ENCODE results near the gene AMH. TPM values are rescaled to one million over a fixed set of nuclear protein-coding genes. Genes with fewer than 3 reads are reported as not detected.

Gene AMH
- total RNA-seq, 6 donors from 2014 or later, result 1.1 to 6.3 (median 3.2) TPM

DNA sequence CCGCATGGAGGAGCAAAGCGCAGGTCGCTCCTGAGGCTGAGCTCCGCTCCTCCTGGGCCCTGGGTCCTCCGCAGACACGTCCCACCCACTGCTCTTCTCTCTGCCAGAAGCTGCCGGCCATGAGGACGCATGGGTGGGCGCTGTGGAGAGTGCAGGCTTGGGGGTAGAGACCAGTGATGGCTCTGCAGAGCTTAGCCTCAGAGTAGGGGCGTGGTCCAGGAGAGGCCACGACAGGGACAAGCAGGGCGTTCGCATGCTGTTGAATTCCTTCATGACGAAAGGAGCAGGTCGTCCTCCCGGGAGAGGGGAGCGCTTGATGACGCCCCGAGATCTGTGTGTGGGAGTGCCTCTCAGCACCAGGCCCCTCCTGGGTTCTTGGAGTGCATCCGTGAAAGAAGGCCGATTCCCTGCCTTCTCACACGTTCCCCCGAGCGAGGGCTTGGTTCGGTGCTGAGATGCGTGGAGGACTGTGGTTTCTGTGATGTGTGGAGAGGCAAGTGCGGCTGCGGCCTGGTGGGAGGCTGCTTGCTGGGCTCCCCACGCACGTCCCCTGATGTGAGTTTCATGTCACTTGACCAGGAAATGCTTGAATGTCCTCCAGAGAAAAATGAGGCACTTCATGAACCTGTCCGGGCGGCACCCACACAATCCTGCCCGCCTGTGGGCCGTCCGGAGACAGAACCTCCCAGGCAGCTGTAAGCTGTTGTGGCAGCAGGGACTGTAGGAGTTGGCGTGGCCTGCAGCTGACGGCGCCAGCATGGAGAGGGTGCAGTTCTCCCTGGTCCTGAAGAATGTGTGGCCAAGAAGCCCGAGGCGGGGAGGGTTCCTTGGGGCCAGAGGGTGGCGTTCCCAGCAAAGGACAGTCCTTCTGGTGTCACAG, 8.0 kb upstream of the AMH start:
- peak overlapping the region; percentile 55 to 98 (median 72) for H3K27ac ChIP-seq
- DNase-seq, result peak; percentile 61 to 83
- ATAC-seq (ENCODE audit: low FRiP score in 2 of 2), result peak in 1 of 2 donors; percentile 58
- TF ChIP-seq, protein P1, sequence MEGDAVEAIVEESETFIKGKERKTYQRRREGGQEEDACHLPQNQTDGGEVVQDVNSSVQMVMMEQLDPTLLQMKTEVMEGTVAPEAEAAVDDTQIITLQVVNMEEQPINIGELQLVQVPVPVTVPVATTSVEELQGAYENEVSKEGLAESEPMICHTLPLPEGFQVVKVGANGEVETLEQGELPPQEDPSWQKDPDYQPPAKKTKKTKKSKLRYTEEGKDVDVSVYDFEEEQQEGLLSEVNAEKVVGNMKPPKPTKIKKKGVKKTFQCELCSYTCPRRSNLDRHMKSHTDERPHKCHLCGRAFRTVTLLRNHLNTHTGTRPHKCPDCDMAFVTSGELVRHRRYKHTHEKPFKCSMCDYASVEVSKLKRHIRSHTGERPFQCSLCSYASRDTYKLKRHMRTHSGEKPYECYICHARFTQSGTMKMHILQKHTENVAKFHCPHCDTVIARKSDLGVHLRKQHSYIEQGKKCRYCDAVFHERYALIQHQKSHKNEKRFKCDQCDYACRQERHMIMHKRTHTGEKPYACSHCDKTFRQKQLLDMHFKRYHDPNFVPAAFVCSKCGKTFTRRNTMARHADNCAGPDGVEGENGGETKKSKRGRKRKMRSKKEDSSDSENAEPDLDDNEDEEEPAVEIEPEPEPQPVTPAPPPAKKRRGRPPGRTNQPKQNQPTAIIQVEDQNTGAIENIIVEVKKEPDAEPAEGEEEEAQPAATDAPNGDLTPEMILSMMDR (IDR thresholded peaks at IDR 0.05), result peak in 1 of 6 experiments; percentile 10
- TF ChIP-seq POLR2AphosphoS5 (IDR thresholded peaks at IDR 0.05), result no peak
- 49 to 55% methylated on average over 36 to 40 of the region's 41 CpGs for WGBS, 2 donors
- peaks cover 57 to 71% (median 60%) of the 10 kb centered on the region in 4 donors for H3K4me1 ChIP-seq
- H3K27me3 ChIP-seq, result no peaks in the 10 kb centered on the region
- peaks cover 28 to 38% (median 31%) of the 10 kb centered on the region in 4 donors for H3K36me3 ChIP-seq
- H3K4me3 ChIP-seq, result peak overlapping the region in 2 of 4 donors; percentile 43 to 51
- H3K9me3 ChIP-seq, result no peaks in the 10 kb centered on the region

GRCh38 chr19:2242092-2242537, 7.0 kb upstream of the AMH start:
- peak overlapping the region in 3 of 4 donors; percentile 60 to 98 (median 85) for H3K27ac ChIP-seq
- ATAC-seq (ENCODE audit: low FRiP score in 2 of 2) (no peak), DNase-seq (no peak)
- no peak overlapping the region for H3K4me3 ChIP-seq
- TF ChIP-seq POLR2AphosphoS5 (IDR thresholded peaks at IDR 0.05) (no peak), EP300 (IDR thresholded peaks at IDR 0.05) (no peak), POLR2A (IDR thresholded peaks at IDR 0.05) (no peak)
- H3K9me3 ChIP-seq, result no peaks in the 10 kb centered on the region
- 80 to 85% methylated on average over 6 to 9 of the region's 12 CpGs for WGBS, 2 donors
- no peaks in the 10 kb centered on the region for H3K27me3 ChIP-seq
- peaks cover 63 to 75% (median 64%) of the 10 kb centered on the region in 4 donors for H3K4me1 ChIP-seq
- H3K36me3 ChIP-seq, result peaks cover 37 to 48% (median 41%) of the 10 kb centered on the region in 4 donors

DNA sequence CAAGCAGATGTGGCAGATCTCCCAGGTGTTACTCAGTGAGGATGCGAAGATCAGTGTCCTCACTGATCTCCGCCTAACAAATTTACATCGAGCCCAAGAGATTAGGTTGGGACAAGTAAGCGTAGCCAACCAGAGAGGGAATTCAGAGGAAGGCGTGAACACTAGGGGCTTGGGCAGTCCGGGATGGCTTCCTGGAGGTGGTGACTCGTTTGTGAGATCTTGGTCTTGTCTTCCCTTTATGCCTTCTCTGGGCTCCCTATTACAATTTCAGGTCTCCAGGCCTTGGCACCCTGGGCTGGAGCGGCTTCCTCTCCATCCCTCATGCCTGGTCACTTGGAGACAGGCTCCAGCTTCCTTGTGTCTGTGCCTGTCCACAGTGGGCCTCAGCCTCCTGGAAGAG, 6.3 kb upstream of the AMH start:
- Histone ChIP-seq H3K4me1 (peaks cover 59 to 69% (median 62%) of the 10 kb centered on the region in 4 donors), H3K27ac (no peak overlapping the region), H3K27me3 (no peaks in the 10 kb centered on the region), H3K36me3 (peaks cover 43 to 55% (median 48%) of the 10 kb centered on the region in 4 donors), H3K4me3 (no peak overlapping the region), H3K9me3 (no peaks in the 10 kb centered on the region)
- 90% methylated on average over 7 to 8 of the region's 8 CpGs for WGBS, 2 donors
- ATAC-seq (ENCODE audit: low FRiP score in 2 of 2) (no peak), DNase-seq (no peak)
- TF ChIP-seq, protein P1 (IDR thresholded peaks at IDR 0.05), result no peak
- no peak for TF ChIP-seq POLR2AphosphoS5 (IDR thresholded peaks at IDR 0.05)
- TF ChIP-seq EP300 (IDR thresholded peaks at IDR 0.05), result no peak
- no peak for TF ChIP-seq POLR2A (IDR thresholded peaks at IDR 0.05)

- Histone ChIP-seq H3K4me3 (no peak overlapping the region), H3K27me3 (no peaks in the 10 kb centered on the region), H3K36me3 (peaks cover 43 to 61% (median 54%) of the 10 kb centered on the region in 4 donors), H3K9me3 (no peaks in the 10 kb centered on the region), H3K4me1 (peaks cover 53 to 63% (median 55%) of the 10 kb centered on the region in 4 donors), H3K27ac (no peak overlapping the region)
- 89 to 91% methylated on average over 15 to 26 of the region's 32 CpGs for WGBS, 2 donors
- ATAC-seq (ENCODE audit: low FRiP score in 2 of 2) (no peak), DNase-seq (peak in 1 of 2 donors; percentile 78)
- TF ChIP-seq POLR2AphosphoS5 (IDR thresholded peaks at IDR 0.05), result no peak
- TF ChIP-seq, protein P1 (IDR thresholded peaks at IDR 0.05), result no peak
- TF ChIP-seq POLR2A (IDR thresholded peaks at IDR 0.05), result no peak
- no peak for TF ChIP-seq EP300 (IDR thresholded peaks at IDR 0.05)
Observed at GRCh38 chr19:2243274-2244124, 5.6 kb upstream of the AMH start.

GRCh38 chr19:2244125-2244411, 5.1 kb upstream of the AMH start:
- no peaks in the 10 kb centered on the region for H3K27me3 ChIP-seq
- no peak overlapping the region for H3K27ac ChIP-seq
- no peak for ATAC-seq (ENCODE audit: low FRiP score in 2 of 2)
- H3K9me3 ChIP-seq, result no peaks in the 10 kb centered on the region
- 97% methylated on average over 6 of the region's 12 CpGs; no CpG with 5 or more reads in 1 of the 2 donors for WGBS, 2 donors
- H3K4me3 ChIP-seq, result no peak overlapping the region
- DNase-seq, result peak in 1 of 2 donors; percentile 64
- H3K36me3 ChIP-seq, result peaks cover 43 to 67% (median 60%) of the 10 kb centered on the region in 4 donors
- peaks cover 47 to 57% (median 49%) of the 10 kb centered on the region in 4 donors for H3K4me1 ChIP-seq
- TF ChIP-seq, protein P1 (IDR thresholded peaks at IDR 0.05), result no peak
- TF ChIP-seq EP300 (IDR thresholded peaks at IDR 0.05) (no peak), POLR2AphosphoS5 (IDR thresholded peaks at IDR 0.05) (no peak), POLR2A (IDR thresholded peaks at IDR 0.05) (no peak)

Measured in upper lobe of left lung (tissue), 6 donors.